Activated gamma-delta T cell (primary cell): ENCODE data around the gene CEBPG.

Experiments
- DNase-seq: peaks from one replicate; lab custom pipeline; 2025; lab: John Stamatoyannopoulos, UW

The CEBPG gene

GRCh38 chr19:33350538-33351309, 22.8 kb upstream of the CEBPG start:
- no peak for DNase-seq

- no peak for DNase-seq
These were observed 18.0 kb upstream of the CEBPG start for GRCh38 chr19:33355535-33355934.

GRCh38 chr19:33357556-33357955, 16.0 kb upstream of the CEBPG start:
- DNase-seq, result no peak

GRCh38 chr19:33358408-33358807, 15.1 kb upstream of the CEBPG start:
- DNase-seq, result no peak

GRCh38 chr19:33359581-33359980, 13.9 kb upstream of the CEBPG start:
- DNase-seq, result no peak

GRCh38 chr19:33362508-33363228, 10.8 kb upstream of the CEBPG start:
- no peak for DNase-seq

- no peak for DNase-seq
These were observed 10.0 kb upstream of the CEBPG start for GRCh38 chr19:33363476-33363875.

- no peak for DNase-seq
These were observed 7.8 kb upstream of the CEBPG start for GRCh38 chr19:33365691-33366090.

- no peak for DNase-seq
These were observed 7.4 kb upstream of the CEBPG start for GRCh38 chr19:33366127-33366526.

GRCh38 chr19:33366897-33367296, 6.6 kb upstream of the CEBPG start:
- DNase-seq, result no peak

- no peak for DNase-seq
These were observed 5.2 kb upstream of the CEBPG start for GRCh38 chr19:33368074-33368864.

GRCh38 chr19:33370783-33371182, 2.7 kb upstream of the CEBPG start:
- DNase-seq, result no peak

GRCh38 chr19:33374236-33374714, 766 bp downstream of the CEBPG start:
- DNase-seq, result no peak

- no peak for DNase-seq
These were observed 1.8 kb downstream of the CEBPG start for GRCh38 chr19:33375156-33375836.

- no peak for DNase-seq
These were observed 2.3 kb downstream of the CEBPG start for GRCh38 chr19:33375837-33376159.

GRCh38 chr19:33376423-33376822, 2.9 kb downstream of the CEBPG start:
- no peak for DNase-seq

GRCh38 chr19:33376941-33377557, 3.5 kb downstream of the CEBPG start:
- DNase-seq, result no peak

- no peak for DNase-seq
These were observed 4.3 kb downstream of the CEBPG start for GRCh38 chr19:33377586-33378475.

- no peak for DNase-seq
These were observed 5.8 kb downstream of the CEBPG start for GRCh38 chr19:33379151-33379829.

GRCh38 chr19:33381101-33381500, 7.6 kb downstream of the CEBPG start:
- no peak for DNase-seq
